Measurements from ENCODE around the gene SEC16A. TPM values are rescaled to one million over a fixed set of nuclear protein-coding genes. Genes with fewer than 3 reads are reported as not detected.

The SEC16A gene
- total RNA-seq, 4 donors from 2014 or later, result 31.2 to 49.1 (median 38.6) TPM

- no peak overlapping the region for H3K27ac ChIP-seq
- H3K27me3 ChIP-seq, result no peaks in the 10 kb centered on the region
- DNase-seq, result no peak
- TF ChIP-seq CTCF (IDR thresholded peaks at IDR 0.05) (no peak), POLR2A (IDR thresholded peaks at IDR 0.05) (no peak)
- 86 to 88% methylated on average over 13 to 19 of the region's 27 CpGs for WGBS, 2 donors
- intact Hi-C loops (cut with DNase I), result no loop called here
- H3K9me3 ChIP-seq, result no peaks in the 10 kb centered on the region
- no peaks in the 10 kb centered on the region for H3K4me1 ChIP-seq
- H3K36me3 ChIP-seq, result peaks cover 26 to 78% (median 37%) of the 10 kb centered on the region in 3 donors
- H3K4me3 ChIP-seq, result no peak overlapping the region
These were observed 58.0 kb downstream of the SEC16A start for GRCh38 chr9:136424750-136425362.

- no peak for TF ChIP-seq CTCF (IDR thresholded peaks at IDR 0.05)
- TF ChIP-seq POLR2A (IDR thresholded peaks at IDR 0.05), result no peak
- WGBS, 2 donors, result 92 to 94% methylated on average over 15 to 26 of the region's 43 CpGs
- Histone ChIP-seq H3K27ac (no peak overlapping the region), H3K4me3 (no peak overlapping the region), H3K9me3 (no peaks in the 10 kb centered on the region), H3K36me3 (peaks cover 37 to 78% (median 41%) of the 10 kb centered on the region in 3 donors), H3K4me1 (no peaks in the 10 kb centered on the region), H3K27me3 (no peaks in the 10 kb centered on the region)
- intact Hi-C loops (cut with DNase I), result no loop called here
- no peak for DNase-seq
These were observed 59.3 kb downstream of the SEC16A start for GRCh38 chr9:136423432-136424146.

- H3K27ac ChIP-seq, result no peak overlapping the region
- WGBS, 2 donors, result 86 to 91% methylated on average over 2 to 14 of the region's 26 CpGs
- intact Hi-C loops (cut with DNase I), result no loop called here
- no peaks in the 10 kb centered on the region for H3K4me1 ChIP-seq
- TF ChIP-seq CTCF (IDR thresholded peaks at IDR 0.05), result no peak
- no peaks in the 10 kb centered on the region for H3K9me3 ChIP-seq
- no peak for DNase-seq
- no peak overlapping the region for H3K4me3 ChIP-seq
- H3K36me3 ChIP-seq, result peaks cover 44 to 78% (median 48%) of the 10 kb centered on the region in 3 donors
- H3K27me3 ChIP-seq, result no peaks in the 10 kb centered on the region
These were observed 60.0 kb downstream of the SEC16A start for GRCh38 chr9:136422876-136423275.

GRCh38 chr9:136421791-136422190, 61.0 kb downstream of the SEC16A start:
- TF ChIP-seq POLR2A (IDR thresholded peaks at IDR 0.05) (no peak), CTCF (IDR thresholded peaks at IDR 0.05) (no peak)
- Histone ChIP-seq H3K27me3 (no peaks in the 10 kb centered on the region), H3K4me1 (no peaks in the 10 kb centered on the region), H3K36me3 (peaks cover 51 to 87% (median 59%) of the 10 kb centered on the region in 3 donors), H3K27ac (no peak overlapping the region), H3K4me3 (no peak overlapping the region), H3K9me3 (no peaks in the 10 kb centered on the region)
- intact Hi-C loops (cut with DNase I), result no loop called here
- no peak for DNase-seq
- WGBS, 2 donors, result 89 to 98% methylated on average over 8 to 12 of the region's 21 CpGs

GRCh38 chr9:136419092-136419420, 63.8 kb downstream of the SEC16A start:
- WGBS, 2 donors, result 88 to 94% methylated on average over 6 to 8 of the region's 12 CpGs
- Histone ChIP-seq H3K4me1 (no peaks in the 10 kb centered on the region), H3K4me3 (no peak overlapping the region), H3K27ac (no peak overlapping the region), H3K36me3 (peaks cover 57 to 100% (median 80%) of the 10 kb centered on the region in 3 donors), H3K9me3 (no peaks in the 10 kb centered on the region), H3K27me3 (no peaks in the 10 kb centered on the region)
- TF ChIP-seq POLR2A (IDR thresholded peaks at IDR 0.05) (no peak), CTCF (IDR thresholded peaks at IDR 0.05) (no peak)
- intact Hi-C loops (cut with DNase I), result no loop called here
- DNase-seq, result no peak
